Measurements from ENCODE around the gene STX11.
"Not testable (repeated sequence)": the region's sequence is repeated elsewhere in the genome, so short reads cannot be mapped to it uniquely, and the experiment has no call there.

STX11 gene

GRCh38 chr6:144174006-144174405 is 23.7 kb downstream of the STX11 start:
- DNase-seq (ENCODE audit: low read depth, low spot score), result no peak

- DNase-seq (ENCODE audit: low read depth, low spot score), result no peak
These were observed 25.7 kb downstream of the STX11 start for GRCh38 chr6:144176043-144176442.

- DNase-seq (ENCODE audit: low read depth, low spot score), result no peak
These were observed 27.4 kb downstream of the STX11 start for GRCh38 chr6:144177726-144178125.

GRCh38 chr6:144178323-144178722 is 28.0 kb downstream of the STX11 start:
- no peak for DNase-seq (ENCODE audit: low read depth, low spot score)

- DNase-seq (ENCODE audit: low read depth, low spot score), result no peak
These were observed 28.9 kb downstream of the STX11 start for GRCh38 chr6:144179237-144179636.

- DNase-seq (ENCODE audit: low read depth, low spot score), result no peak
These were observed 29.5 kb downstream of the STX11 start for GRCh38 chr6:144179828-144180227.

- not testable (repeated sequence) for DNase-seq (ENCODE audit: low read depth, low spot score)
These were observed 30.0 kb downstream of the STX11 start for GRCh38 chr6:144180354-144180753.

GRCh38 chr6:144181639-144182038 is 31.3 kb downstream of the STX11 start:
- no peak for DNase-seq (ENCODE audit: low read depth, low spot score)

GRCh38 chr6:144184186-144184585 is 33.9 kb downstream of the STX11 start:
- not testable (repeated sequence) for DNase-seq (ENCODE audit: low read depth, low spot score)

GRCh38 chr6:144185133-144185836 is 35.0 kb downstream of the STX11 start:
- no peak for DNase-seq (ENCODE audit: low read depth, low spot score)

- DNase-seq (ENCODE audit: low read depth, low spot score), result no peak
These were observed 36.7 kb downstream of the STX11 start for GRCh38 chr6:144186817-144187625.

- DNase-seq (ENCODE audit: low read depth, low spot score), result no peak
These were observed 39.0 kb downstream of the STX11 start for GRCh38 chr6:144189351-144189750.

- DNase-seq (ENCODE audit: low read depth, low spot score), result no peak
These were observed 39.8 kb downstream of the STX11 start for GRCh38 chr6:144190080-144190479.

GRCh38 chr6:144190593-144190992 is 40.3 kb downstream of the STX11 start:
- no peak for DNase-seq (ENCODE audit: low read depth, low spot score)

GRCh38 chr6:144193181-144193580 is 42.9 kb downstream of the STX11 start:
- no peak for DNase-seq (ENCODE audit: low read depth, low spot score)

GRCh38 chr6:144194293-144194810 is 44.0 kb downstream of the STX11 start:
- no peak for DNase-seq (ENCODE audit: low read depth, low spot score)

- DNase-seq (ENCODE audit: low read depth, low spot score), result no peak
These were observed 45.5 kb downstream of the STX11 start for GRCh38 chr6:144195671-144196270.

GRCh38 chr6:144197919-144198318 is 47.6 kb downstream of the STX11 start:
- no peak for DNase-seq (ENCODE audit: low read depth, low spot score)

- no peak for DNase-seq (ENCODE audit: low read depth, low spot score)
These were observed 52.7 kb downstream of the STX11 start for GRCh38 chr6:144202879-144203468.

- DNase-seq (ENCODE audit: low read depth, low spot score), result no peak
These were observed 60.8 kb downstream of the STX11 start for GRCh38 chr6:144211160-144211559.

GRCh38 chr6:144213315-144213714 is 63.0 kb downstream of the STX11 start:
- DNase-seq (ENCODE audit: low read depth, low spot score), result no peak

GRCh38 chr6:144214029-144214428 is 63.7 kb downstream of the STX11 start:
- DNase-seq (ENCODE audit: low read depth, low spot score), result no peak
